GM12873 (cell line): ENCODE results near the gene SLC7A11.
A peak's percentile ranks its signal among the peaks of the same experiment; 100 is the strongest.

Experiments used
- TF ChIP-seq, protein P1 (sequence below): IDR thresholded peaks from 2 replicates; pipeline ENCODE4 v1.5.1; 2012; ENCODE audit warnings: low read depth, mild to moderate bottlenecking, moderate library complexity, low read length, control low read depth; ENCODE audit not compliant: insufficient read depth; ENCODE audit errors: missing control alignments

SLC7A11 gene

DNA sequence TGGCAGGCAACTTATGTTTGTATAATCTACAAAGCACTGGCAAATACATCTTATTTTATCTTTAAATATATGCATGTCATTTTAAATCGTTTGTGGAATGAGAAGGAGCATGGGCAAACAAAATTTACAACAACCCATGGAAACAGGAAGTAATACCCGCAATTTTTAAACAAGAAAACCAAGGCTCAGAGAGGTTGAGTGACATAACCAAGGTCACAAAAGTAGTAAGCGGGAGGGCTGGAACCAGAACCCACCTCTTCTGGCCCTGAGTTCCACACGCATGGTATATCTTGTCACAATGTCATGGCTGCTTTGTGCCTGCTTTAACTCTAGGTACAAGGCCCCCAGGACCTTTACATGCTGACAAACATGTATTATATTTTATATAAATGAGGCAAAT lies 52.9 kb downstream of the SLC7A11 start:
- TF ChIP-seq, protein P1, sequence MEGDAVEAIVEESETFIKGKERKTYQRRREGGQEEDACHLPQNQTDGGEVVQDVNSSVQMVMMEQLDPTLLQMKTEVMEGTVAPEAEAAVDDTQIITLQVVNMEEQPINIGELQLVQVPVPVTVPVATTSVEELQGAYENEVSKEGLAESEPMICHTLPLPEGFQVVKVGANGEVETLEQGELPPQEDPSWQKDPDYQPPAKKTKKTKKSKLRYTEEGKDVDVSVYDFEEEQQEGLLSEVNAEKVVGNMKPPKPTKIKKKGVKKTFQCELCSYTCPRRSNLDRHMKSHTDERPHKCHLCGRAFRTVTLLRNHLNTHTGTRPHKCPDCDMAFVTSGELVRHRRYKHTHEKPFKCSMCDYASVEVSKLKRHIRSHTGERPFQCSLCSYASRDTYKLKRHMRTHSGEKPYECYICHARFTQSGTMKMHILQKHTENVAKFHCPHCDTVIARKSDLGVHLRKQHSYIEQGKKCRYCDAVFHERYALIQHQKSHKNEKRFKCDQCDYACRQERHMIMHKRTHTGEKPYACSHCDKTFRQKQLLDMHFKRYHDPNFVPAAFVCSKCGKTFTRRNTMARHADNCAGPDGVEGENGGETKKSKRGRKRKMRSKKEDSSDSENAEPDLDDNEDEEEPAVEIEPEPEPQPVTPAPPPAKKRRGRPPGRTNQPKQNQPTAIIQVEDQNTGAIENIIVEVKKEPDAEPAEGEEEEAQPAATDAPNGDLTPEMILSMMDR, result no peak

DNA sequence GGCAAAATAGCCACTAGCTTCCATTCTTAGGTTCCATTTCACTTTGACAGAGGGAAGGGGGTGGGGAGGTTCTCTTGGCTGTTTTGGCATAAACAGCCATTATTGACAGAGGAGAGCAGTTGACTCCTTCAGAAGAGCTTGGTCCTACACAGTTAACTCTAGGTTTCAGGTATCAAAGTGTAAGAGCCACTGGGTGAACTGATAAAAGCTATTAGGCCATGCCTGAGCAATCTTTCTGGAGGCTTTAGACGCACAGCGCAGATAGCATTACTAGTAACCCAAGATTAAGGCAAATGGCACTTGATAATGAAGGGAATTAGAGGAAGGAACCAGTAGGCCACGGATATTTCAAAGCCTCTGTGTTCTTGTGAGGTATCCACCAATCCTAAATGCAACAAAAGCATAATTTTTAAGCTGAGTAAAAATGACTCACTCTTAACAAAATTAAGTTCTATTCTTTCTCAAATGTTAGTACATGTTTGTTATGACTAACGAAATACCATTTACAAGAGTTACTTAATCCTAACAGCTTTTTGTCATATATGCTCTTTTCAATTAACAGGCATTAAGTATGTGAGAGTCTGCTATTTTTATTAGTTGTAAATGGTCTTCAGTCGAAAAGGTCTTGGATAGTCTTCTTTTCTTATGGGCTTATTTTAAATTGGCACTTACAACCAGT lies 53.6 kb downstream of the SLC7A11 start:
- TF ChIP-seq, protein P1, result no peak

DNA sequence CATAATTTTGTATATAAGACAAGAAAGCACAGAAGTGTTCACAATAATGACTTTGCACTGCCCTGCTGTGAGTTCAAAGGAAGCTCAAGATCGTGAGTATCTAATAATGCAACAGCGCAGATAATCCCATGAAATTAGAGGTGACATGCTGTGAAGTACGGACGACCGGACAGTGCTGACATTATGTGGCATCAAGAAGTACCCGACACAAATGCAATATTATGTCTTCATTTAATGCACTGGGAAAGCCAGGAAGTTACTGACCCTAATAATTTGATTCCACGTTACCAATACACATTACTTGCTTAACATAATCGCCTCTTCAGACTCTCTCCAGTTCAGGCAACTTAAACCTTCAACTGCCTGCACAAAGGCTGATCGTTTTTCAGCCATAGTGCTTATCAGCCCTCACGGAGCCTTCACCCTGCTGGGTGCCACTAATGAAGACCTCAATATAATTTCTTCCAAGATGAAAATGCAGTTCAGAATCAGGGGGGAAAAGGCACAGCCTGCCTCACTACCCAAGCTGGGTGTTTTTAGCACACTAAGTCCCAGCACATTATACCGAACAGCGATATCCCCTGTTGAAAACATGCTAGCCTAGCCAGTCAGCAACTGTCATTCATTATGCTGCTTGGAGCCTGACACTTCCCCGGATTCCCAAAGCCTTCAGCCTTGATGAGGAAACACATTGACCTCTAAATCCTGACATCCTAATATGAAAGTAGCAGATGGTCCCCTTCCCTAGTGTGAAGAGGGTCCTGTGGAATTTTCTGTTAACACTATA lies 56.1 kb downstream of the SLC7A11 start:
- TF ChIP-seq, protein P1, result no peak

DNA sequence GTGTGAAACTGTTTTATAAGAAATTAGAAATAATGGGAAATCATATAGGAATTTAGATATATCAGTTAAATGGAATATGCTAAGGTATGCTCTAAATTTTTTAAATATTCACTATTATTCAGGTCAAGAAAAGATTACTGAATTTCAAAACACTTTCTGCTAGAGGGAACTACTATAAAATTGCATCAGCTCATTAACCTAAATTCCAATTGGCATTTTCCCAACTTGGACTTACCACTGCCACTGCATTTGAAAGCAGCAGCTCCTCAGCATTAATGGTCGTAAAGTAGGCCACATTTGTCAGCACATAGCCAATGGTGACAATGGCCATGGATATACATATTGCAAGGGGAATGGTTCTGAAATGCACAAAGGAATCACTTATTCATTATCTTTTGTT lies 57.3 kb downstream of the SLC7A11 start:
- TF ChIP-seq, protein P1, result no peak

DNA sequence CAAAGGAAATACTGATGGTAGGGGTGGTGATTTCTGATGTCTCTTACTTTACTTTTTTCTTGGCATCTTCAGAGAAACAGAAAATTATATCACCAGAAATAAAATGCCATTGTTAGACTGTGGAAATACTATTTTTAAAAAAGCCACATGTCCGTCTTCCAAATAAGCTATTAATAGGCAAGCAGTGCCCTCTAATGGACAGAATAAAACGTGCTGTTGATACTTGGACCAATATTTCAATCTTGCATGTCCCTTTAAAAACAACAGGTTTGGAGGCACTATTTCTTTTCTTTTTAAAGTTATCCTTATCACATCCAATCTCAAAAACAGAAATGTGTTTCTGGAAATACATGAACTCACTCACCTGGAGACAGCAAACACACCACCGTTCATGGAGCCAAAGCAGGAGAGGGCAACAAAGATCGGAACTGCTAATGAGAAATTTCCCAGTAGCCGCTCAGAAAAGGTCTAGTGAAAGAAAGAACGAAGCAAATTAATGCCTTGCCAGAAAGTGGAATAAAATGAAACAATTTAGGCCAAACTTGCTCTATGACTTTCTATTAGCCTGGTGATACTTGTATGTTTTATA lies 59.2 kb downstream of the SLC7A11 start:
- TF ChIP-seq, protein P1, result peak; percentile 55

DNA sequence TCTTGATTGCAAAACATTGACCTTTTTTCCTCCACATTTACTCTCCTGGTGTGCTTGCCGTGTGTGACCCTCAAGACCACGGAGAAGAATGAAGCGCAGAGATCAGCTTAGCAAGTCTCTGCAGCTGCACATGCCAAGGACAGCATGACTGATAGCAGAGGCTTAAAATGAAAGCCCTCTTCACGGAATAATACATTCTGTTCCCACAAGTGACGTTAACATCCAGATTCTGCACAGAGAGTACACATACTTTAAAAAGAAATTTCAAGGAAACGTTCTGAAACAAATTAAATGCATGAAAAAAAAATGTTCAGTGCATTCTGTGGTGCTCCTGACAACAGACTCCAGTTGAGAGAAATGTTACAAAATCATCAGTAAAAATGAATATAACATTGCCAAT lies 60.9 kb downstream of the SLC7A11 start:
- TF ChIP-seq, protein P1, result no peak

DNA sequence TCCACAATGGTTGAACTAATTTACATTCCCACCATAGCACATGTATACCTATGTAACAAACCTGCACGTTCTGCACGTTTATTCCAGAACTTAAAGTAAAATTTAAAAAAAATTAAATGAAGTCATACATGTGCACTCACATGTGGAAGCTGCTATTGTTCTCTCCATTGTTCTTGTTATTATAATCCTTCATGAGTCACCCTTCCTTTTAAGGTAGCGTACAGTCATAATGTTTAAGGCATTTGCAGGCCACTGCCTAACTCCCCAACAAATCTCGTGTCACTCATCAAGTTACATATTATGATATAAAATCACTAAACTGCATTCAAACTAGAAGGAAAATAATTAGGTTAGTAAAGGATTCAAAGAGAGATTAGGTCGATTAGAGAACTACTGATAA lies 63.6 kb downstream of the SLC7A11 start:
- TF ChIP-seq, protein P1, result no peak
